Type B pancreatic cell (in vitro differentiated cells): Measurements from ENCODE around the gene RFC2. TPM values are rescaled to one million over a fixed set of nuclear protein-coding genes. Genes with fewer than 3 reads are reported as not detected.

ENCODE experiments used
- DNase-seq: peaks from one replicate; pipeline ENCODE4 v3.0.0; 2021; ENCODE audit warnings: mixed read lengths; ENCODE audit not compliant: unreplicated experiment; ENCODE audit errors: extremely low spot score
- H3K27ac Mint-ChIP-seq: 2 replicates; pipeline ENCODE4 v1.8.0; 2021; ENCODE audit warnings: mild to moderate bottlenecking, mixed read lengths
- H3K27me3 Mint-ChIP-seq: 2 replicates; pipeline ENCODE4 v1.8.0; 2021; ENCODE audit warnings: mixed read lengths
- H3K36me3 Mint-ChIP-seq: 2 replicates; pipeline ENCODE4 v1.8.0; 2021; ENCODE audit warnings: mixed read lengths
- H3K4me1 Mint-ChIP-seq: one replicate; pipeline ENCODE4 v1.8.0; 2021; ENCODE audit warnings: mixed read lengths; ENCODE audit not compliant: unreplicated experiment
- H3K4me3 Mint-ChIP-seq: 2 replicates; pipeline ENCODE4 v1.8.0; 2021; ENCODE audit warnings: mild to moderate bottlenecking, mixed read lengths
- H3K9me3 Mint-ChIP-seq: 2 replicates; pipeline ENCODE4 v1.8.0; 2021; ENCODE audit warnings: mixed read lengths
- CTCF ChIP-seq: fragments of 200-600 bp; sonication (generic); conservative IDR thresholded peaks from 2 replicates; pipeline ENCODE4 v1.5.0; 2021; ENCODE audit warnings: antibody characterized with exemption, mild to moderate bottlenecking
- microRNA-seq: library from miRNA; unstranded; fragments of <30 nt; microRNA quantifications from one replicate; pipeline ENCODE4, GENCODE V29; 2020
- total RNA-seq: library from RNA; stranded (reverse); gene quantifications from 2 replicates; pipeline ENCODE4 v1.2.1, GENCODE V29; 2021; ENCODE audit warnings: low replicate concordance

RFC2 gene
- total RNA-seq, 1 donor from 2014 or later = 40.9 TPM

DNA sequence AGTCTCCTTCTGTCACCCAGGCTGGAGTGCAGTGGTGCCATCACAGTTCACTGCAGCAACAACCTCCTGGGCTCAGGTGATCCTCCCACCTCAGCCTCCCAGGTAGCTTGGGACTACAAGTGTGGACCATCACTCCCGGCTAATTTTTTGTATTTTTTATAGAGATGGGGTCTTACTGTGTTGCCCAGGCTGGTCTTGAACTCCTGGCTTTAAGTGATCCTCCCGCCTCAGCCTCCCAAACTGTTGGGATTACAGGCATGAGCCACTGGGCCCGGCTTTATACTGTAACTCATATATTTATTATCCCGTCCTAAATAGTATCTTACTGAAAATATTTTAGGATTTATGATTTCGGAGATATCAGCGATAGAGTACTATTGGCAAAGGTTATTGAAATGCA, 69.2 kb downstream of the RFC2 start:
- H3K4me3 Mint-ChIP-seq = no peak overlapping the region
- peaks cover 29% of the 10 kb centered on the region for H3K4me1 Mint-ChIP-seq
- no peak for DNase-seq
- no peaks in the 10 kb centered on the region for H3K9me3 Mint-ChIP-seq
- no peak for TF ChIP-seq CTCF
- peaks cover 34% of the 10 kb centered on the region for H3K36me3 Mint-ChIP-seq
- no peaks in the 10 kb centered on the region for H3K27me3 Mint-ChIP-seq
- H3K27ac Mint-ChIP-seq = no peak overlapping the region

DNA sequence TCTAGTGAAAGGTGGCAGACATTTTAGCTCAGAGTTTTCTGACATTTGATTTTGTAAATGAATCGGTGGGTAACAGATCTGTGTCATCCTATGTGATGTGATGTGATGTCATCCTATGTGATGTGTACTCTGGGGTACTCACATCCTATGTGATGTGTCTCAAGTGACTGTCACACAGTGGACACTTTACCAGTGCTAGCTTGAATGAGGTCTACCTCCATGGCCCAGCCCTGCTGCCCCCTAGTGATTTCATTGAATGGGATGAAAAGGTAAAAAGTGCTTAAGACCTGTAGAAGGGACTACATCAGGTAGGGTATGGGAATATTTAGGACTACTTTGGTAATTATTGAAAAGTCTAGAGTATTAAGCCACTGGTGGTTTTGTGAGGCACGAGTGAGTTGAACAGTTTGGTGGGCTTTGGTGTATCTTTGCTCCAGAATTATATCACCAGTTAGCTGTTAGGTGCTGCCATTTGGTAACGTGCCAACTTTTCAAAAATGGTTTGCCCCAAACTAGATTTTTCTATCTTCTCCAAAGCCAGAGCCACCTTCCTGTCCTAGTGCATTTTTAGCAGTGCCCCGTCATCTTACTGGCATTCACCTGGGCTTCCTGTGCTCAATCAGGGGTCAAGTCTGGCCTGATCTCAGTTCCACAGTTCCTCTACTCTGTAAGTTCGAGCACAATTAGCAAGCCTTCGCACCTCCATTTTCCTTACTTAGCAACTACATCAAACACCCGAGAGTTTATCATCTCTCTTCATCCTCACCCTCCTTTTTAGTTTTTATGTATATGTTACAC, 70.3 kb downstream of the RFC2 start:
- H3K4me3 Mint-ChIP-seq = no peak overlapping the region
- no peaks in the 10 kb centered on the region for H3K9me3 Mint-ChIP-seq
- no peak for DNase-seq
- peak; percentile 41 for TF ChIP-seq CTCF
- peaks cover 27% of the 10 kb centered on the region for H3K36me3 Mint-ChIP-seq
- H3K27me3 Mint-ChIP-seq = no peaks in the 10 kb centered on the region
- H3K27ac Mint-ChIP-seq = peak overlapping the region; percentile 74
- peaks cover 31% of the 10 kb centered on the region for H3K4me1 Mint-ChIP-seq

- Mint-ChIP-seq H3K27me3 (no peaks in the 10 kb centered on the region), H3K27ac (peak overlapping the region; percentile 74), H3K4me3 (no peak overlapping the region), H3K4me1 (peaks cover 35% of the 10 kb centered on the region), H3K9me3 (no peaks in the 10 kb centered on the region), H3K36me3 (peaks cover 26% of the 10 kb centered on the region)
- no peak for DNase-seq
- TF ChIP-seq CTCF = no peak
Measured at GRCh38 chr7:74183142-74183541, 71.1 kb downstream of the RFC2 start.

- H3K27me3 Mint-ChIP-seq = no peaks in the 10 kb centered on the region
- peaks cover 21% of the 10 kb centered on the region for H3K36me3 Mint-ChIP-seq
- H3K4me3 Mint-ChIP-seq = no peak overlapping the region
- no peaks in the 10 kb centered on the region for H3K9me3 Mint-ChIP-seq
- no peak for DNase-seq
- TF ChIP-seq CTCF = no peak
- H3K4me1 Mint-ChIP-seq = peaks cover 36% of the 10 kb centered on the region
- H3K27ac Mint-ChIP-seq = peak overlapping the region; percentile 74
Measured at GRCh38 chr7:74182453-74183090, 71.6 kb downstream of the RFC2 start.

DNA sequence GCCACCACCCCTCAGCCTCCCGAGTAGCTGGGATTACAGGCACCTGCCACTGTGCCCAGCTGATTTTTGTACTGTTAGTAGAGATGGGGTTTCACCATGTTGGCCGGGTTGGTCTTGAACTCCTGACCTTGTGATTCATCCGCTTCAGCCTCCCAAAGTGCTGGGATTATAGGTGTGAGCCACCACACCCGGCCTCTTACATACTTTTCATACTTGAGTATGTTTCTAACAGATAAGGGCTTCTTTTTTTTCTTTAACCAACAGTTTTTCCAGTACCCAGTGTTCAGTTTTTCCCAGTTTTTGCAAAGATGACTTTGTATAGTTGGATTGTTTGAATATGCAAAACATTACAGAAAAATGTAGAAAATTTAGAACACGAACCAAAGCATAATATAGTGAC, 72.4 kb downstream of the RFC2 start:
- H3K36me3 Mint-ChIP-seq = peaks cover 22% of the 10 kb centered on the region
- H3K27me3 Mint-ChIP-seq = no peaks in the 10 kb centered on the region
- H3K4me3 Mint-ChIP-seq = no peak overlapping the region
- no peak for TF ChIP-seq CTCF
- no peaks in the 10 kb centered on the region for H3K9me3 Mint-ChIP-seq
- no peak overlapping the region for H3K27ac Mint-ChIP-seq
- peaks cover 37% of the 10 kb centered on the region for H3K4me1 Mint-ChIP-seq
- DNase-seq = no peak

Small RNA genes lying within 50 kb of the gene (microRNA-seq; reads per million reads assigned to microRNA genes)
- gene MIR590 = 276 reads per million, percentile 71 among the genes with 10 or more reads in this experiment

Other genes starting within 250 kb of the RFC2 start
- gene ELN, start 226.2 kb downstream of the RFC2 start, total RNA-seq = 8.8 TPM in 1 of 2 replicates, not detected in the other
- gene LIMK1, start 170.6 kb downstream of the RFC2 start, total RNA-seq = 34.6 and 46.6 TPM in 2 replicates
- gene EIF4H, start 80.0 kb downstream of the RFC2 start, total RNA-seq = 250 and 251 TPM in 2 replicates
- gene LAT2, start 44.4 kb downstream of the RFC2 start, total RNA-seq = 0.24 and 0.89 TPM in 2 replicates
- 45.0 and 48.9 TPM in 2 replicates for gene CLIP2, start 35.0 kb upstream of the RFC2 start, total RNA-seq
- 43.6 and 47.9 TPM in 2 replicates for gene GTF2IRD1, start 199.5 kb upstream of the RFC2 start, total RNA-seq